Measurements from ENCODE around the gene EFEMP1.
A peak's percentile ranks its signal among the peaks of the same experiment; 100 is the strongest.

Gene EFEMP1

GRCh38 chr2:55934337-55934736, 10.8 kb upstream of the EFEMP1 start:
- no peak for DNase-seq (ENCODE audit: low read depth)
- H3K4me3 ChIP-seq (ENCODE audit: low read length), result no peak overlapping the region
- TF ChIP-seq CTCF (conservative IDR thresholded peaks at IDR 0.05; ENCODE audit: low read length), result no peak

GRCh38 chr2:55932843-55933242, 9.3 kb upstream of the EFEMP1 start:
- DNase-seq (ENCODE audit: low read depth), result no peak
- TF ChIP-seq CTCF (conservative IDR thresholded peaks at IDR 0.05; ENCODE audit: low read length), result no peak
- no peak overlapping the region for H3K4me3 ChIP-seq (ENCODE audit: low read length)

GRCh38 chr2:55931281-55931680, 7.7 kb upstream of the EFEMP1 start:
- H3K4me3 ChIP-seq (ENCODE audit: low read length), result no peak overlapping the region
- TF ChIP-seq CTCF (conservative IDR thresholded peaks at IDR 0.05; ENCODE audit: low read length), result no peak
- no peak for DNase-seq (ENCODE audit: low read depth)

GRCh38 chr2:55929476-55929875, 5.9 kb upstream of the EFEMP1 start:
- no peak for TF ChIP-seq CTCF (conservative IDR thresholded peaks at IDR 0.05; ENCODE audit: low read length)
- no peak overlapping the region for H3K4me3 ChIP-seq (ENCODE audit: low read length)
- DNase-seq (ENCODE audit: low read depth), result peak; percentile 80

GRCh38 chr2:55926974-55927373, 3.4 kb upstream of the EFEMP1 start:
- no peak overlapping the region for H3K4me3 ChIP-seq (ENCODE audit: low read length)
- TF ChIP-seq CTCF (conservative IDR thresholded peaks at IDR 0.05; ENCODE audit: low read length), result no peak
- no peak for DNase-seq (ENCODE audit: low read depth)

GRCh38 chr2:55926246-55926645, 2.7 kb upstream of the EFEMP1 start:
- no peak overlapping the region for H3K4me3 ChIP-seq (ENCODE audit: low read length)
- TF ChIP-seq CTCF (conservative IDR thresholded peaks at IDR 0.05; ENCODE audit: low read length), result no peak
- no peak for DNase-seq (ENCODE audit: low read depth)

- no peak for TF ChIP-seq CTCF (conservative IDR thresholded peaks at IDR 0.05; ENCODE audit: low read length)
- no peak for DNase-seq (ENCODE audit: low read depth)
- H3K4me3 ChIP-seq (ENCODE audit: low read length), result peak overlapping the region; percentile 71
These were observed 370 bp upstream of the EFEMP1 start for GRCh38 chr2:55923982-55924321.
